GM21619 (cell line): ENCODE measurements around the gene OPTN.
"Not testable (repeated sequence)": the region's sequence is repeated elsewhere in the genome, so short reads cannot be mapped to it uniquely, and the experiment has no call there.

Experiments
- ATAC-seq: cut with Tn5 transposase; IDR thresholded peaks from one replicate; pipeline ENCODE4 v1.9.1; 2021; ENCODE audit not compliant: unreplicated experiment

The OPTN gene

DNA sequence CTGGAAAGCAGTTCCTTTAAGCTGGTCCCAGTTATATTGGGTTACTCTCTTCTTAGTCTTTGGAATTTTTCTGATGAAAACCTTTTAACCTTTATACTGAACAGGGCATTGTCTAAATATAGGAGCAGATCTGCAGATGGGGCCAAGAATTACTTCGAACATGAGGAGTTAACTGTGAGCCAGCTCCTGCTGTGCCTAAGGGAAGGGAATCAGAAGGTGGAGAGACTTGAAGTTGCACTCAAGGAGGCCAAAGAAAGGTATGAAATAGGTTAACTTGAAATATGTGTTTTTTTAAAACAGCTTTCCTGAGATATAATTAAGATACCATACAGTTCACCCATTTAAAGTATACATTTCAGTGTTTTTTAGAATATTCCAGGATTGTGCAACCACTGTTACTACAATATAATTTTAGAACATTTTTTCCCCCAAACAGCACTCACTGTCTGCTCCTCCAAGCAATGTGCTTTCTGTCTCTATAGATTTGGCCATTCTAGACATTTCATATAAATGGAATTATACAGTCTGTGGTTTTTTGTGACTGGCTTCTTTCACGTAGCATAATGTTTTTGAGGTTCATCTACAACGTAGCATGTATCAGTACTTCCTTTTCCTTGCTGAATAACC is 18.9 kb downstream of the OPTN start:
- ATAC-seq = no peak

DNA sequence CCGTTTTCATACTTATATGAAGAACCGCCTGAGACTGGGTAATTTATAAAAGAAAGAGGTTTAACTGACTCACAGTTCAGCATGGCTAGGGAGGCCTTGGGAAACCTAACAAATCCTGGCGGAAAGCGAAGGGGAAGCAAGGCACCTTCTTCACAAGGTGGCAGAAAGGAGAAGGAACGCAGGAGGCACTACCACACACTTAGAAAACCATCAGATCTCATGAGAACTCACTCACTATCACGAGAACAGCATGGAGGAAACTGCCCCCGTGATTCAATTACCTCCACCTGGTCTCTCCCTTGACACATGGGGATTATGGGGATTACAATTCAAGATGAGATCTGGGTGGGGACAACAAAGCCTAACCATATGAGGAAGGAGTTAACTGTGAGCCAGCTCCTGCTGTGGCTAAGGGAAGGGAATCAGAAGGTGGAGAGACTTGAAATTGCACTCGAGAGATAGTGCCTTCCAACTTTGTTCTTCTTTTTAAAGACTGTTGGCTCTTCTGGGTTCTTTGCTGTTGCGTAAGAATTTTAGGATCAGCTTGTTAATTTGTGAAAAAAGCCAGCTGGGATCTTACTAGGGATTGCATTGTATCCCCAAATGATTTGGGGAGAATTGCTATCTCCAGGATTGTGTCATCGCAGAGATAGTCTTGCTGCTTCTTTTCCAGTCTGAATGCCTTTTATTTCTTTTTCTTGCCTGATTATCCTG is 21.0 kb downstream of the OPTN start:
- ATAC-seq = no peak

DNA sequence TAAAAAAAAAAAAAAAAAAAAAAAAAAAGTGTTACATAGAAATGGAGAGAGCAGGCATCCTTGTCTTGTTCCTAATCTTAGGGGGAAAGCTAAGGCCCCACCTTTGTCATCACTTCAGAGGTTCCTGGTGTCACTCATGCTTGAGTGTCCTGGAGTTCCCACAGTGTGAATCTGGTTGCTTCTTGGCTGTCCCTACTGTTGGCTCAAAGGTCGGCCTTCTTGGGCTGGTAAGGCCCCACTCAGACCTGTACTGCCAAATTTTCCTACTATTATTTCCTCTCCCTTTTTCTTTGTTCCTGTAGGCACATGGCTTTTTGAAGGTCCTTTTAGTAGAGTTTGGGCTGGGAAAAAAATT is 21.5 kb downstream of the OPTN start:
- no peak for ATAC-seq

DNA sequence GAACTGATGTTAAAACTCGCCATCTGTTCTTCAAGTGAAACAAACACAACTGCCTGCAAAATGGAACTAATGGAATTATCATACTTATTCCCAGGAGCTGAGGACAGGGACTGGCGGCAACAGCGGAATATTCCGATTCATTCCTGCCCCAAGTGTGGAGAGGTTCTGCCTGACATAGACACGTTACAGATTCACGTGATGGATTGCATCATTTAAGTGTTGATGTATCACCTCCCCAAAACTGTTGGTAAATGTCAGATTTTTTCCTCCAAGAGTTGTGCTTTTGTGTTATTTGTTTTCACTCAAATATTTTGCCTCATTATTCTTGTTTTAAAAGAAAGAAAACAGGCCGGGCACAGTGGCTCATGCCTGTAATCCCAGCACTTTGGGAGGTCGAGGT is 36.7 kb downstream of the OPTN start:
- ATAC-seq = no peak

DNA sequence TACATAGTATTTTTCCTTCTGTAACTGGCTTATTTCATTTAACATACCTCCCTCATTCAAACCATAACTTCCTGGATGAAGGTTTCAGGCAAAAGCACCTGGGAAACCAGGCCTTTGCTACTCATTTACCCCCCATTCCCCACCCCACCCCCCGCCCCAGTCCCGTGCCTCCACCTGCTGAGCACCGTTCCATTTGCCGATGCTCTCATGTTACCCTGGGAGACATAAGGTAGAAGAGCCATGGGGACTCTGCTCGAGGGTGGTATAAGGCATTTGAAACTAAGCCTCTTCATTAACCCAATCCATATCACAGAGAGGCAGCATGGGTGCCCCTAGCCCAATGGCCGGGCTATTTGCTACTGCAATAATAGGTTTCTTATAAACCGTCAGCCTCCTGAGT is 39.2 kb downstream of the OPTN start:
- ATAC-seq = no peak

DNA sequence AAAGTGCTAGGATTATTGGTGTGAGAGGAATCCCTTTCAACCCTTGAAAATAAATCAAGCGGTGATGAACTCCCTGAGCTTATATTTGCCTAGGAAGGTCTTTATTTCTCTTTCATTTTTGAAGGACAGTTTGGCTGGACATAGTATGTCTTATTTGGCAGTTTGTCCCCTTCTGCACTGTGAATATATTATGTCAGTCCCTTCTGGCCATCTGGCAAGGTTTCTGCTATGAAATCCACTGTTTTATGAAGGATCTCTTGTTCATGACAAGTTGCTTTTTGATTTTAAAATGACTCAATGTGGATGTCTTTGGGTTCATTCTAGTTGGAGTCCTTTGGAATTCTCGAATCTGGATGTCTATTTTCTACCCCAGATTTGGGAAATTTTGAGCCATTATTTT is 39.7 kb downstream of the OPTN start:
- ATAC-seq = no peak

DNA sequence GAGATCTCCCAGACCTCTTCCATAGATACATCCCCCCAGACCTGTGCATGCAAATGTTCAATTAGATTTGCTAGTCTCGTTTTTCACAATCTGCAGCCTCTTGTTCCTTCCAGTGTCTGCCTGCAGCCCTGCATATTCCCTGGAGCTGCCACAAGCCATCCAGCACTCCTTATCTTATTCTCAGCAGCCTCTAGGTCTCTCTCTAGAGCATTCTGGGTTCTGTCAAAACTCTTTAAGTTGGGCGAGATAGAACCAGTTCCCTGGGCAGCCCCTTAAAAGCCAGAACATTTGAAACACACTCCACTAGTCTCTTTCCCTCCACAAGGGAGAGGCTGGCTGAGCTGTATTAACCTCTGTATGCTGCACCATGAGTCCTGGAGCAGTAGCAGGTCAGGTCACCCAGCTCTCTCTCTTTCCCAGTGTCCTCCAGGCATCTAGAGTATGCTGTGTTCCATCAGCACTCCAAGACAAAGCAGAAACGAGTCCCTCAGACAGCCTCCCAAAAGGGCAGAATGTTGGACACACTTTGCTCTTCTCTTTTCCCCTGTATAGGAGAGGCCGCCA is 40.7 kb downstream of the OPTN start:
- no peak for ATAC-seq

DNA sequence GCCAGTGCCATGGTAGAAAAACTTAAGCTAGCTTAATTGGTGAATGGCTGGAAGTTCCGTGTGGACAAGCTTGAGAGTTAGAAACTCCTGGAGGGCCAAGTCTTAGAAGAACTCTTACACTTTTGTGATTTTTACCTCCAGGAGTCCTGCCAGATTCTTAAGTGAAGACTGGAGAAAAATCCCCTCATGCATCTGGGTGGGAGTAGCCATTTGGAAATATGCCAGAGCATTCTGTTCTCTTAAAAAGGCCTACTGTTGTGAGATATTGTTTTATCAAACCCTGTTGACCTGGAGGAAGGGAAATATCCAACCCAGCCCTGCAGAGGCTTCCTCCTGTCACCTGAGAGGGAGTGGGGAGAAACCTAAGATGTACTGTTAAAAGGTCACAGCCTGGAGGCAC is 43.8 kb downstream of the OPTN start:
- ATAC-seq = no peak

DNA sequence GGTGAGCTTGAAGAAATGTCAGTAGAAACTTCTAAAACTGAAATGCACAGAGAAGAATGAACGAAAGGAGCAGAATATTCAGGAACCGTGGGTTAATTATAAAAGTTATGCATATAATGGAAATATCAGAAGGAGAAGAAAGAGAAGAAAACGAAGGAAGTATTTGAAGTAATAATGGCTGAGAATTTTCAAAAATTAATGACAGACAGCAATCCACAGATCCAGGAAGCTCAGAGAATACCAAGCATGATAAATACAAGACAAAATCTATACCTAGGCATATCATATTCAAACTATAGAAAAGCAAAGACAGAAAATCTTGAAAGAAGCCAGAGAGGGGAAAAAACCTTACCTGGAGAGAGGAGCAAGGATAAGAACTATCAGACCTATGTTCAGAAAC is 44.9 kb downstream of the OPTN start:
- no peak for ATAC-seq

DNA sequence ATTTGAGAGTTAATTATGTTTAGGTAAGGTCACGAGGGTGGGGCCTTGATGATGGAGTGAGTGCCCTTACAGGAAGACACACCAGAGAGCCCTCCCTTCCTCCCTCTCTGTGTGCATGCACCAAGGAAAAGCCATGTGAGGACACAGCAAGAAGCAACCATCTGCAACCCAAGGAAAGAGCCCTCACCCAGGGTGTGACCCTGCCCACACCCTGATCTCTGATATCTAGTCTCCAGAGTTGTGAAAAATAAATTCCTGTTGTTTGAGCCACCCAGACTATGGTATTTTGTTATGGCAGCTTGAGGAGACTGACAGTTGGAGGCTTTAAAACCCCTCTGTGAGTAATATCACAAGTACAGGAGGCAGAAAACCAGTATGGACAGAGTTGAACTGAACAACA is 46.4 kb downstream of the OPTN start:
- ATAC-seq = no peak

DNA sequence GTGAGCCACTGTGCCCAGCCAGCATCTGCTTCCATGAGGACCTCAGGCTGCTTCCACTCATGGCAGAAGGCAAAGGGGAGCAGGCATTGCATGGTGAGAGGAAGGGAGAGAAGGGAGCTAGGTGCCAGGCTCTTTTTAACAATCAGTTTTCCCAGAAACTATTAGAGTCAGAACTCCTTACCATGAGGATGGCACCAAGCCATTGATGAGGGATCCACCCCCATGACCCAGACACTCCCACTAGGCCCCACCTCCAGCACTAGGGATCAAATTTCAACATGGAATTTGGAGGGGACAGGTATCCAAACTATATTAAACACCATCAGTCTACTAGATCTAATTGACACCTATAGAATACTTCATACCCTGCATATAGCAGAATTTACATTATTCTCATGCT is 47.2 kb downstream of the OPTN start:
- ATAC-seq = no peak

DNA sequence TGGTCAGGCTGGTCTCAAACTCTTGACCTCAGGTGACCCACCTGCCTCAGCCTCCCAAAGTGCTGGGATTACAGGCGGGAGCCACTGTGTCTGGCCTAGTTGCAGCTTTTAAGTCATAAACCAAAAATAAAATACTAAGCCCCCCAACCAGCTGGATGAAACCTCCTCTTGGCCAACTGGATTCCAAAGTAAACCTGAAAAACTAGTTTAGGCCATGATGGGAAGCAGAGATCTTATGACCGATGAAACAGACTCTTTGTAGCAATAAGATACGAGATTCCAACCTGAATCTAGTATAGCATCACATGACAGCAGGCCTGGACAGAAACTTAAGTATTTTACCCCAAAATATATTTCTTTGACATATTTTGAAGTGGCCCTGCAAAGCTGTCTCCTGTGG is 52.3 kb downstream of the OPTN start:
- no peak for ATAC-seq

DNA sequence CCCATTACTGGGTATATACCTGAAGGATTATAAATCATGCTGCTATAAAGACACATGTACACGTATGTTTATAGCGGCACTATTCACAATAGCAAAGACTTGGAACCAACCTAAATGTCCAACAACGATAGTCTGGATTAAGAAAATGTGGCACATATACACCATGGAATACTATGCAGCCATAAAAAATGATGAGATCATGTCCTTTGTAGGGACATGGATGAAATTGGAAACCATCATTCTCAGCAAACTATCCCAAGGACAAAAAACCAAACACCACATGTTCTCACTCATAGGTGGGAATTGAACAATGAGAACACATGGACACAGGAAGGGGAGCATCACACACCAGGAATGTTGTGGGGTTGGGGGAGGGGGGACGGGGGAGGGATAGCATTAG is 55.9 kb downstream of the OPTN start:
- not testable (repeated sequence) for ATAC-seq

DNA sequence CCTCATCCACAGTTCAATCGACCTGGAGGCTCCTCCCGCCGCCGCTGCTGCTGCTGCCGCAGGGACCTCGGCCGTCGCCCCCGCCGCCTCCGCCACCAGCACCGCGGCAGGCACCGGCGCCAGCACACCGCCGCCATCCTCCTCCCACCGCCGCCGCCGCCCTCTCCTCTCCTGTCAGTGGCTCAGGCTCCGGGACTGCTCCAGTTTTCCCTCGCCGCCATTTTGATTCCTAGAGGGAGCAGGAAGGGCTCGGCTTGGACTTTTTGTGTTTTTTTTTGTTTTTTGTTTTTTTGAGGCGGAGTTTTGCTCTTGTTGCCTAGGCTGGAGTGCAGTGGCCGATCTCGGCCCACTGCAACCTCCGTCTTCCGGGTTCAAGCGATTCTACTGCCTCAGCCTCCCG is 58.4 kb downstream of the OPTN start:
- no peak for ATAC-seq

DNA sequence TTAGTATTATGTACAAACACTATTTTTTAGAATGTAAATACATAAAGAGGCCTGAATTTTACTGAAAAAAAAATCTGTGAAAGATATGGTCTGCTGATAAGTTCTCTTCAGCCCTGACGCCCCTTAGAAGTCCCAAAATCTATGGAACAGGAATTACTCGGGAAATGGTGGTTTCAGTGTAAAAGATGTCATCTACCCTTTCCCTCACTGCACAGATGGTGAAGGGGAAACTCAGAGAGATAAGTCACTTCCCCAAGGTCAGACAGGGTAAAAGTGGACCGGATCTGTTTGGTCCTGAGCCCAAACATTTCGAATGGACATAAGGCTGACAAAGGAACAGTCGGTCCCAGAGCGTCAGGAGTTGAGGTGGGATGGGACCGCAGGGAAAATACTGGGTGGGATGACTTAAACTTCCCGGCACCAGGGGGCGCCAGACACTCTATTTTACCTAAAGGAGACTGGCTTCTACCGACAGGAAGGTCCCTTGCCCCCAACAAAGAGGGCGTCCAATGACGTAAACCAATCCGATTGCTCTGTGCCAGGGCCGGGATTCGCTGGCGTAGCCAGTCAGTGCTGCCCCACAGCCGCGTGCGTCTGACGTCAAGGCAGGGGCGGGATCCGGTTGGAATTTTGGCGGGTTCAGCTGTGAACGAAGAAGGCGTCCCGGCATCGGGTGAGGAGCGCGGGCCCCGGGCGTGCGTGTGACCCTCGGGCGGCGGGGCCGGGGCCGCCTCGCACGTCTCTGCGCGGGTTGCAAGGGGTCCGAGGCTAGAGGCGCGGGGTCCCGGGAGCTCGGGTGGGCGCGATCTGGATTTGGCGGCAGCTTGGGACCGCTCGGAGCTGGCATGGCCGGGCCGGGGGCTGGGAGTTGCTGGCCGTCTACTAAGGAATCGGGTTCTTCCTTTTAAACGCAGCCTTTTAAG is 61.2 kb downstream of the OPTN start, which contains the start of gene MCM10:
Gene MCM10 (plus strand): TSS at position 625 of the 923 bp plus-strand sequence. CDS start 2,645 bp downstream, outside the sequence.
- peak; percentile 100 for ATAC-seq

DNA sequence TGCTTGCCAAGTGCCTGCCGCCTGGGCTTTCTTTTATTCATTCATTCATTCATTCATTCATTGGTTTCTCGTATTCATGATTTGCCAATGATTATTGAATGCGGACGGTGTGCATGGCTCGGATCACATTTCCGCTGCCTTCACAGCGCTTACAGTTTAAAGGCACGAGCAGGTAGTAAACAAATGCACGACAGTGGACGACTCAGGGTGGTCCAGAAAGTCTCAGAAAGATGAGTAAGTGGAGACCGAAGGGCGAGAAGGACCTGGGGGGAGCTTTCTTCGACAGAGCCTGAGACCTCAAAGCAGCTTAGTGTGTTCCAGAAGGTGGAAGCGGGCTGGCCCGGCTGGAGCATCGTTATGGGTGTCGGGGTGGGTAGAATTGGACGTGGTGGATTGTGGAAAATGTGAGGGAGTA is 61.9 kb downstream of the OPTN start:
- no peak for ATAC-seq

DNA sequence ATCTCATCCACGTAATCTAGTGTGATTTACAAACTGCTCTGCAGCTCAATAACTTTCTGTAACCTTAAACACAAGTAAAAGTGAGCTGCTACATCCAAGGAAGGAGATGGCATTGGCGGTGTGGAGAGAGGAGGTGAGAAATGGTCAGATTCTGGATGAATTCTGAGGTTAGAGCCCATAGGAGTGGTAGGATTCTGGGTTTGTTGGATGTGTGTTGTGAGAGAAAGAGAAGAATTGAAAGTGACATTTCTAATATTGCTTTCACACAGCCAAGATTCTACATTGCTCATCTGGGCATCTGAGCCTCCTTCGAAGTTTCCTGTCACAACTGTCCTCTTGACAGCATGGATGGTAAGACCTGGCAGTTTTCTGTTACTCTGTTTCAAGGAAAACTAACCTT is 63.9 kb downstream of the OPTN start:
- ATAC-seq = no peak

DNA sequence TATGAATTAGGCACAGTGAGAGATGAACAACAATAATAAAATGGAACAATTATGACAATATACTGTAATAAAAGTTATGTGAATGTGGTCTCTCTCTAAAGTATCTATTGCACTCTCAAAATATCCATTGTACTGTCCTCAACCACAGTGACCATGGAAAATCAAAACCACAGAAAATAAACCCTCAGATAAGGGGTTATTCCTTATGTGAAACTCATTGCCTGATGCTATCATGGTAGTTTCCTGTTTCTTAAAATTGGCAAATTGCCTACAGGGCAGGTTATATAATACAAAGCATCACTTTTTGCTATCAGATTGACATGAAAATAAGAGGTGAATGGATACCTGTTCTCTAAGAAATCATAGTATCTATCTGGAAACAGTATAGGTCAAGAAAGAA is 65.2 kb downstream of the OPTN start:
- ATAC-seq = no peak

DNA sequence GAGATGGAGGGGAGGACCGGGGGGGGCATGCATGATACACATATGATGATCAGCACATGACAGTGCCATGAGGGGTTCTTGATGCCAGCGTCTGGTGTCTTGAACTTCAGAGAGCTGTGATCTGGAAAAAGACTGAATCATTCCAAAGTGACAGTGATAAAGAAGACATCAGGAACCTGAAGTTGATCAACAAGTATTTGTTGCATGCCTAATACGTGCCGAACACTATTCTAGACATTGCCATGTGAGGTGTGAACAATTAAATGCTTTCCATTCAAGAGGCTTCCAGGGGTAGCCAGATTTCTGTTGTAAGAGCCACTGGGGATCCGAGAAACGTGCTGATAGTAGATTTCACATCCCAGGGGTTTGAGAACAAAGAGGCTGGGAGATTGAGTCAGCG is 67.6 kb downstream of the OPTN start:
- ATAC-seq = no peak

DNA sequence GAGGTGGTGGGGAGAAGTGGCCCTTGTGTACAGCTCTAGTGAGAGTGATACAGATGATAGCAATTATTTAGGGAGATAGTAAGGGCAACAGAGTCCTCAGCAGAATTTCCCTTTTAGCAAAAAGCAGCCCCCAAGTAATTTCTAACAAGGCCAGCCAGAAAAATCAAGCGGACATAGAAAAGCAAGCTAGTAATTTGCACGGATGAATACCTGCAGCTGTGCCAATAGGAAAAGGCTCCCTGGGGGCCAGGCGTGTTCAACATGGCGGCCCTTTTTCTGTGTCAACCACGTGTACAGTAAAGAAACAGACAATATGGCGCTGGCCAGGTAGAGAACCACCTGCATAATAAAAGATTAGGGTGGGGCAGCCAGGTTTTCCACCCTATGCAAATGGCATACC is 68.8 kb downstream of the OPTN start:
- no peak for ATAC-seq

DNA sequence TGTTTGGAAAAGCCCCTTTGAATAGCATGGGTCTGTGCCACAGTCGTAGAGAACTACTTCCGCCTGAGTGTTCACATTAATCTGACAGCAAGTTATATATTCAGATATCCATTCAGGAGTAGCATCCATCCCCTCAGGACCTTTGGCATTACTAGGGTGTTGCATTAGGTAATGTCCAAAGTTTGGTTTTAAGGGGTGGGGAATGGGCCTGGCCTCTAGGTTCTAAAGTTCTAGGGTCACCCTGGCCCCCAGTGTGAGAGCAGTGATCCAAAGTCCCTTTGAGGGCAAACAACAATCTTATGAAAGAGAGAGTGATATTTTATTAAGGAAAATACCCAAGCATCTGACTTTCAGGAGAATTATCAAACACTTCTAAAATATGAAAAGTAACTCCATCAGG is 73.7 kb downstream of the OPTN start:
- ATAC-seq = no peak

DNA sequence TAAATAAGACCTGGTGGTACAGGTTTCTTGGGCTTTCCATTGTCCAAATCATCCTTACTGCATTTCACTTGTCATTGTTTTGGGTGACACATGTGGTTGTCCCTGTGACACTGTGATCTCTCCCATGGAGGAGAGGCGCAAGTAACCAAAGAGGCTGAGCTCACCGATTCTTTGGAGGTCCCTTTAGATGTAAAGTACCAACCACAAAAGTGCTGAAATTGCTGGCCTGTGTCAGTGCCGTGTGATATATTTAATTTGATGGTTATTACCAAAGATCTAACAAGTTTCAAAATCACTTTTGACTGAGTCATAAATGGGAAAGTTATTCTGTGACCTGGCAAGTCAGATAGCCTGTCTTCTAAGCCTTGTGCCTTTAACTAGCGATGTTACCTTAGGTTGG is 80.8 kb downstream of the OPTN start:
- ATAC-seq = peak; percentile 38
